HepG2 (cell line): ENCODE data around the gene HOXA5. TPM values are rescaled to one million over a fixed set of nuclear protein-coding genes. Genes with fewer than 3 reads are reported as not detected.

Source experiments
- ATAC-seq: fragments of 200-7000 bp; cut with Tn5 transposase; 3 replicates; pipeline ENCODE4 v1.9.1; 2020; ENCODE audit warnings: mild to moderate bottlenecking, moderate library complexity
- BruUV-seq: library from RNA; stranded (reverse); fragments of 400-500 nt; replicated peaks from 2 replicates; lab custom pipeline; 2021; lab: Mats Ljungman, UMichigan
- CTCF ChIA-PET: fragments of 300-600 bp; formaldehyde crosslinking; extraction: SDS; loops from one replicate; lab custom pipeline; 2021; ENCODE audit warnings: low total read pairs, inconsistent platforms, low intra/inter-chr PET ratio; lab: Yijun Ruan, JAX
- POLR2A ChIA-PET: fragments of 350-600 bp; sonication (Branson Sonifier 250); formaldehyde crosslinking; loops from one replicate; lab custom pipeline; 2020; ENCODE audit warnings: antibody characterized with exemption, inconsistent platforms; lab: Yijun Ruan, JAX
- DNase-seq: peaks from one replicate; pipeline ENCODE4 v3.0.0-alpha.2; 2015; ENCODE audit warnings: low spot score
- FAIRE-seq: peaks from 3 replicates; lab custom pipeline; 2011; peaks lifted over from hg19 to GRCh38; lab: Jason Lieb, UNC
- H2AFZ ChIP-seq: one replicate; pipeline ENCODE4 v1.6.1; 2011; ENCODE audit warnings: low read length, inconsistent platforms
- H3K27ac ChIP-seq: fragments of 300-600 bp; 3 replicates; pipeline ENCODE4 v1.8.0; 2011; ENCODE audit warnings: mixed run types, mild to moderate bottlenecking, mixed read lengths, low read length, inconsistent platforms; ENCODE audit not compliant: insufficient read depth; ENCODE audit errors: extremely low read length
- H3K27me3 ChIP-seq, 2 experiments: fragments of 200-600 bp in 1 of 2; 2 replicates in 1 of 2; 3 replicates in 1 of 2; pipeline versions ENCODE4 v1.6.0 to v1.8.0; 2011; ENCODE audit warnings: low read length in 2 of 2, mild to moderate bottlenecking in 2 of 2, moderate library complexity in 2 of 2, inconsistent platforms in 1 of 2; ENCODE audit not compliant: insufficient read depth in 2 of 2, control insufficient read depth in 1 of 2
- H3K36me3 ChIP-seq, 2 experiments: fragments of 200-600 bp in 1 of 2; replicated peaks in 1 of 2; 2 replicates in 1 of 2; 3 replicates in 1 of 2; pipeline versions ENCODE4 v1.5.1 to v1.8.0; 2011; ENCODE audit warnings: low read length in 2 of 2, inconsistent platforms in 1 of 2; ENCODE audit not compliant: insufficient read depth in 2 of 2, control insufficient read depth in 1 of 2
- H3K4me1 ChIP-seq: 2 replicates; pipeline ENCODE4 v1.5.1; 2012; ENCODE audit warnings: low read length, inconsistent platforms; ENCODE audit not compliant: insufficient read depth
- H3K4me2 ChIP-seq: 2 replicates; pipeline ENCODE4 v1.6.0; 2011; ENCODE audit warnings: low read depth, low read length, inconsistent platforms
- H3K4me3 ChIP-seq, 3 experiments: fragments of 200-600 bp in 1 of 3; sonication (generic), shearing (Covaris generic) in 1 of 3; replicated peaks in 1 of 3; 2 replicates each; pipeline ENCODE4 v1.5.1; 2011 to 2016; ENCODE audit warnings: low read length in 3 of 3, inconsistent platforms in 2 of 3, low read depth in 2 of 3, mild to moderate bottlenecking in 2 of 3, control low read depth in 1 of 3, mixed read lengths in 1 of 3; ENCODE audit not compliant: insufficient read depth in 1 of 3
- H3K79me2 ChIP-seq: one replicate; pipeline ENCODE4 v1.6.1; 2011; ENCODE audit warnings: low read length, inconsistent platforms; ENCODE audit not compliant: insufficient read depth
- H3K9ac ChIP-seq: 2 replicates; pipeline ENCODE4 v1.6.0; 2011; ENCODE audit warnings: mild to moderate bottlenecking, low read depth, low read length, inconsistent platforms; ENCODE audit not compliant: insufficient read depth
- H3K9me3 ChIP-seq: 2 replicates; pipeline ENCODE4 v1.5.1; 2012; ENCODE audit warnings: mild to moderate bottlenecking, low read length
- H4K20me1 ChIP-seq: 2 replicates; pipeline ENCODE4 v1.6.0; 2011; ENCODE audit warnings: inconsistent platforms, mild to moderate bottlenecking, low read length, moderate library complexity; ENCODE audit not compliant: insufficient read depth
- MIXL1 ChIP-seq: IDR thresholded peaks from 2 replicates; pipeline ENCODE4 v1.6.1; 2016
- SIN3A ChIP-seq: IDR thresholded peaks from 2 replicates; pipeline ENCODE4 v1.6.1; 2011; ENCODE audit warnings: low read depth, mild to moderate bottlenecking, control low read depth, low read length, borderline replicate concordance
- SIN3B ChIP-seq: fragments of 150-350 bp; IDR thresholded peaks from 2 replicates; pipeline ENCODE4 v1.6.1; 2014; ENCODE audit warnings: low read length
- TCF7 ChIP-seq: sonication (generic); IDR thresholded peaks from 2 replicates; pipeline ENCODE4 v1.6.1; 2016; ENCODE audit warnings: antibody characterized with exemption, low read depth
- ZNF207 ChIP-seq: fragments of 450-650 bp; IDR thresholded peaks from 2 replicates; pipeline ENCODE4 v1.6.1; 2016; ENCODE audit warnings: antibody characterized with exemption, borderline replicate concordance
- WGBS: methylation state at CpG from one replicate; pipeline ENCODE4 v1.1.6; 2017; ENCODE audit warnings: low lambda C conversion rate; 5-methylcytosine and 5-hydroxymethylcytosine counted together
- in situ Hi-C: cut with HindIII; loops from 2 replicates; pipeline ENCODE4 v1.10.0; 2017; ENCODE audit warnings: low pct_unique_long_range_greater_than_20kb; ENCODE audit not compliant: extremely low pct_ligation_motif_present
- intact Hi-C: fragments of 100-400 bp; cut with micrococcal nuclease; formaldehyde crosslinking; loops from one replicate; pipeline ENCODE4 v1.10.0; 2022; ENCODE audit not compliant: unreplicated experiment
- polyA plus RNA-seq, 8 experiments: library from polyadenylated mRNA; depleted of rRNA in 3 of 8; stranded (reverse) in 7 of 8; unstranded in 1 of 8; fragments of >200 nt; fragmentation: Illumina TruSeq in 4 of 8; extraction: Trizol in 4 of 8; gene quantifications; 2 replicates each; pipeline versions ENCODE4 v1.2.1 to v1.2.3, GENCODE V29; 2011 to 2016; ENCODE audit warnings: low read depth in 4 of 8, missing spikeins in 1 of 8, mixed read lengths in 1 of 8; ENCODE audit not compliant: insufficient read depth in 1 of 8
- total RNA-seq, 5 experiments: library from RNA; depleted of rRNA; stranded (reverse); fragments of >200 nt; fragmentation: Illumina TruSeq; extraction: Trizol; gene quantifications; 2 replicates each; pipeline ENCODE4 v1.2.3, GENCODE V29; 2016; ENCODE audit warnings: low read depth in 1 of 5
- TF ChIP-seq, protein P1 (sequence below): sonication (generic); formaldehyde crosslinking; IDR thresholded peaks from 2 replicates; pipeline ENCODE4 v1.4.0; 2020; ENCODE audit warnings: mild to moderate bottlenecking, missing genetic modification reagents, borderline replicate concordance
- TF ChIP-seq, protein P2 (sequence below): sonication (generic); formaldehyde crosslinking; IDR thresholded peaks from 2 replicates; pipeline ENCODE4 v1.4.0; 2020; ENCODE audit warnings: missing genetic modification reagents, mild to moderate bottlenecking, borderline replicate concordance
- TF ChIP-seq, protein P3 (sequence below): sonication (generic); formaldehyde crosslinking; IDR thresholded peaks from 2 replicates; pipeline ENCODE4 v1.4.0; 2020; ENCODE audit warnings: missing genetic modification reagents
- TF ChIP-seq, protein P4 (sequence below): sonication (generic); formaldehyde crosslinking; IDR thresholded peaks from 2 replicates; pipeline ENCODE4 v1.5.1; 2020; ENCODE audit warnings: mild to moderate bottlenecking, moderate library complexity, missing genetic modification reagents
- TF ChIP-seq, protein P5 (sequence below): sonication (generic); formaldehyde crosslinking; IDR thresholded peaks from 2 replicates; pipeline ENCODE4 v1.4.0; 2020; ENCODE audit warnings: missing genetic modification reagents

The HOXA5 gene
- total and polyA plus RNA-seq, 2 of the 13 experiments (the other 11 are each of a cell fraction or from before 2014, with no cell fraction given), result 3.2 to 3.6 TPM

DNA sequence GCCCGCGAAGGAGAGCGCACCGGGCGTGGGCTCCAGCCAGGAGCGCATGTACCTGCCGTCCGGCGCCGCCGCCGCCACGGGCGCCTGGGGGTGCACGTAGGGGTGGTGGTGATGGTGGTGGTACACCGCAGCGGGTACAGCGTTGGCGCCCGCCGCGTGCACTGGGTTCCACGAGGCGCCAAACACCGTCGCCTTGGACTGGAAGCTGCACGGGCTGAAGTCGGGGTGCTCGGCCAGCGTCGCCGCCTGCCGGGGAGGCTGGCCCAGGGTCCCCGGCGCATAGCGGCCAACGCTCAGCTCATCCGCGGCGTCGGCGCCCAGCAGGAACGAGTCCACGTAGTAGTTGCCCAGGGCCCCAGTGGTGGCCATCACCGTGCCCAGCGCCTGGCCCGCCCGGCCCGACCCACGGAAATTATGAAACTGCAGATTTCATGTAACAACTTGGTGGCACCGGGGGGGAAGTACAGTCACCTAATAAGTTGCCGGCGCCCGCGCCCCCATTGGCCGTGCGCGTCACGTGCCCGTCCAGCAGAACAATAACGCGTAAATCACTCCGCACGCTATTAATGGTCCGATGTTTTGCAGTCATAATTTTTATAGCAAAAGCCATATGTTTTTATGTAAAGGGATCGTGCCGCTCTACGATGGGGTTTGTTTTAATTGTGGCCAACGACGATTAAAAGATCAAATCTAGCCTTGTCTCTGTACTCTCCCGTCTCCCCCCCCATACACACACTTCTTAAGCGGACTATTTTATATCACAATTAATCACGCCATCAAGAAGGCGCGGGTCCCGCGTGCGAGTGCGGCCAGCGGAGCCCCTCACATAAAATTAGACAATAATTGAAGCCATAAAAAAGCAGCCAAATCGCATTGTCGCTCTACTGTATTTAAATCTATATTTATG, 21.9 kb upstream of the HOXA5 start, which contains the start of gene HOXA9:
TSS of gene HOXA9 (minus strand) at position 449 of the 907 bp plus-strand sequence. CDS start at position 369, 80 bp downstream.
- Histone ChIP-seq H3K4me2 (peak within 1 kb of the TSS; percentile 55; the same call in 1 of the 2 replicates), H3K4me3 (peak within 1 kb of the TSS in 2 of 3 experiments; percentile 44 to 63; a peak in 3 of 6 replicates)
- no peak for ATAC-seq
- TF ChIP-seq TCF7 (no peak), SIN3A (no peak), SIN3B (no peak), ZNF207 (no peak), MIXL1 (CRISPR knock-in tag) (no peak)
- TF ChIP-seq, protein P1, sequence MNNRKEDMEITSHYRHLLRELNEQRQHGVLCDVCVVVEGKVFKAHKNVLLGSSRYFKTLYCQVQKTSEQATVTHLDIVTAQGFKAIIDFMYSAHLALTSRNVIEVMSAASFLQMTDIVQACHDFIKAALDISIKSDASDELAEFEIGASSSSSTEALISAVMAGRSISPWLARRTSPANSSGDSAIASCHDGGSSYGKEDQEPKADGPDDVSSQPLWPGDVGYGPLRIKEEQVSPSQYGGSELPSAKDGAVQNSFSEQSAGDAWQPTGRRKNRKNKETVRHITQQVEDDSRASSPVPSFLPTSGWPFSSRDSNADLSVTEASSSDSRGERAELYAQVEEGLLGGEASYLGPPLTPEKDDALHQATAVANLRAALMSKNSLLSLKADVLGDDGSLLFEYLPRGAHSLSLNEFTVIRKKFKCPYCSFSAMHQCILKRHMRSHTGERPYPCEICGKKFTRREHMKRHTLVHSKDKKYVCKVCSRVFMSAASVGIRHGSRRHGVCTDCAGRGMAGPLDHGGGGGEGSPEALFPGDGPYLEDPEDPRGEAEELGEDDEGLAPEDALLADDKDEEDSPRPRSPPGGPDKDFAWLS, result no peak
- TF ChIP-seq, protein P2, sequence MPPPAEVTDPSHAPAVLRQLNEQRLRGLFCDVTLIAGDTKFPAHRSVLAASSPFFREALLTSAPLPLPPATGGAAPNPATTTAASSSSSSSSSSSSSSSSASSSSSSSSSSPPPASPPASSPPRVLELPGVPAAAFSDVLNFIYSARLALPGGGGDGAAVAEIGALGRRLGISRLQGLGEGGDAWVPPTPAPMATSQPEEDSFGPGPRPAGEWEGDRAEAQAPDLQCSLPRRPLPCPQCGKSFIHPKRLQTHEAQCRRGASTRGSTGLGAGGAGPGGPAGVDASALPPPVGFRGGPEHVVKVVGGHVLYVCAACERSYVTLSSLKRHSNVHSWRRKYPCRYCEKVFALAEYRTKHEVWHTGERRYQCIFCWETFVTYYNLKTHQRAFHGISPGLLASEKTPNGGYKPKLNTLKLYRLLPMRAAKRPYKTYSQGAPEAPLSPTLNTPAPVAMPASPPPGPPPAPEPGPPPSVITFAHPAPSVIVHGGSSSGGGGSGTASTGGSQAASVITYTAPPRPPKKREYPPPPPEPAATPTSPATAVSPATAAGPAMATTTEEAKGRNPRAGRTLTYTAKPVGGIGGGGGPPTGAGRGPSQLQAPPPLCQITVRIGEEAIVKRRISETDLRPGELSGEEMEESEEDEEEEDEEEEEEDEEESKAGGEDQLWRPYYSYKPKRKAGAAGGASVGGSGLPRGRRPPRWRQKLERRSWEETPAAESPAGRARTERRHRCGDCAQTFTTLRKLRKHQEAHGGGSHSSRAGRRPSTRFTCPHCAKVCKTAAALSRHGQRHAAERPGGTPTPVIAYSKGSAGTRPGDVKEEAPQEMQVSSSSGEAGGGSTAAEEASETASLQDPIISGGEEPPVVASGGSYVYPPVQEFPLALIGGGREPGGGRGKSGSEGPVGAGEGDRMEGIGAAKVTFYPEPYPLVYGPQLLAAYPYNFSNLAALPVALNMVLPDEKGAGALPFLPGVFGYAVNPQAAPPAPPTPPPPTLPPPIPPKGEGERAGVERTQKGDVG (CRISPR knock-in tag), result no peak
- TF ChIP-seq, protein P3, sequence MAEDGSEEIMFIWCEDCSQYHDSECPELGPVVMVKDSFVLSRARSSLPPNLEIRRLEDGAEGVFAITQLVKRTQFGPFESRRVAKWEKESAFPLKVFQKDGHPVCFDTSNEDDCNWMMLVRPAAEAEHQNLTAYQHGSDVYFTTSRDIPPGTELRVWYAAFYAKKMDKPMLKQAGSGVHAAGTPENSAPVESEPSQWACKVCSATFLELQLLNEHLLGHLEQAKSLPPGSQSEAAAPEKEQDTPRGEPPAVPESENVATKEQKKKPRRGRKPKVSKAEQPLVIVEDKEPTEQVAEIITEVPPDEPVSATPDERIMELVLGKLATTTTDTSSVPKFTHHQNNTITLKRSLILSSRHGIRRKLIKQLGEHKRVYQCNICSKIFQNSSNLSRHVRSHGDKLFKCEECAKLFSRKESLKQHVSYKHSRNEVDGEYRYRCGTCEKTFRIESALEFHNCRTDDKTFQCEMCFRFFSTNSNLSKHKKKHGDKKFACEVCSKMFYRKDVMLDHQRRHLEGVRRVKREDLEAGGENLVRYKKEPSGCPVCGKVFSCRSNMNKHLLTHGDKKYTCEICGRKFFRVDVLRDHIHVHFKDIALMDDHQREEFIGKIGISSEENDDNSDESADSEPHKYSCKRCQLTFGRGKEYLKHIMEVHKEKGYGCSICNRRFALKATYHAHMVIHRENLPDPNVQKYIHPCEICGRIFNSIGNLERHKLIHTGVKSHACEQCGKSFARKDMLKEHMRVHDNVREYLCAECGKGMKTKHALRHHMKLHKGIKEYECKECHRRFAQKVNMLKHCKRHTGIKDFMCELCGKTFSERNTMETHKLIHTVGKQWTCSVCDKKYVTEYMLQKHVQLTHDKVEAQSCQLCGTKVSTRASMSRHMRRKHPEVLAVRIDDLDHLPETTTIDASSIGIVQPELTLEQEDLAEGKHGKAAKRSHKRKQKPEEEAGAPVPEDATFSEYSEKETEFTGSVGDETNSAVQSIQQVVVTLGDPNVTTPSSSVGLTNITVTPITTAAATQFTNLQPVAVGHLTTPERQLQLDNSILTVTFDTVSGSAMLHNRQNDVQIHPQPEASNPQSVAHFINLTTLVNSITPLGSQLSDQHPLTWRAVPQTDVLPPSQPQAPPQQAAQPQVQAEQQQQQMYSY (CRISPR knock-in tag), result no peak
- TF ChIP-seq, protein P4, sequence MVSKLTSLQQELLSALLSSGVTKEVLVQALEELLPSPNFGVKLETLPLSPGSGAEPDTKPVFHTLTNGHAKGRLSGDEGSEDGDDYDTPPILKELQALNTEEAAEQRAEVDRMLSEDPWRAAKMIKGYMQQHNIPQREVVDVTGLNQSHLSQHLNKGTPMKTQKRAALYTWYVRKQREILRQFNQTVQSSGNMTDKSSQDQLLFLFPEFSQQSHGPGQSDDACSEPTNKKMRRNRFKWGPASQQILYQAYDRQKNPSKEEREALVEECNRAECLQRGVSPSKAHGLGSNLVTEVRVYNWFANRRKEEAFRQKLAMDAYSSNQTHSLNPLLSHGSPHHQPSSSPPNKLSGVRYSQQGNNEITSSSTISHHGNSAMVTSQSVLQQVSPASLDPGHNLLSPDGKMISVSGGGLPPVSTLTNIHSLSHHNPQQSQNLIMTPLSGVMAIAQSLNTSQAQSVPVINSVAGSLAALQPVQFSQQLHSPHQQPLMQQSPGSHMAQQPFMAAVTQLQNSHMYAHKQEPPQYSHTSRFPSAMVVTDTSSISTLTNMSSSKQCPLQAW, result no peak
- TF ChIP-seq, protein P5, sequence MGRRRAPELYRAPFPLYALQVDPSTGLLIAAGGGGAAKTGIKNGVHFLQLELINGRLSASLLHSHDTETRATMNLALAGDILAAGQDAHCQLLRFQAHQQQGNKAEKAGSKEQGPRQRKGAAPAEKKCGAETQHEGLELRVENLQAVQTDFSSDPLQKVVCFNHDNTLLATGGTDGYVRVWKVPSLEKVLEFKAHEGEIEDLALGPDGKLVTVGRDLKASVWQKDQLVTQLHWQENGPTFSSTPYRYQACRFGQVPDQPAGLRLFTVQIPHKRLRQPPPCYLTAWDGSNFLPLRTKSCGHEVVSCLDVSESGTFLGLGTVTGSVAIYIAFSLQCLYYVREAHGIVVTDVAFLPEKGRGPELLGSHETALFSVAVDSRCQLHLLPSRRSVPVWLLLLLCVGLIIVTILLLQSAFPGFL, result no peak

More for the DNA sequence above, 21.9 kb upstream of the HOXA5 start, which contains the start of gene HOXA9:
- Histone ChIP-seq H4K20me1 (no peaks in the 10 kb centered on the region), H3K79me2 (no peaks in the 10 kb centered on the region), H3K4me1 (0 out of 2 replicates have a peak, but pooled peaks cover 3% of the 10 kb centered on the region), H2AFZ (no peak within 1 kb of the TSS), H3K27ac (no peak within 1 kb of the TSS), H3K36me3 (no peaks in the 10 kb centered on the region), H3K9ac (no peak within 1 kb of the TSS), H3K9me3 (no peaks in the 10 kb centered on the region), H3K27me3 (peaks cover 2 to 48% of the 10 kb centered on the region in 2 experiments)
- no TSS peak for BruUV-seq
- ChIA-PET CTCF (no interaction called here), POLR2A (no interaction called here)
- in situ Hi-C loops, result loop anchor here (25.0 kb wide), 1 partner anchor 1078 kb away; no protein-coding TSS in a partner anchor
- intact Hi-C loops, result no loop called here
- DNase-seq (no peak), FAIRE-seq (no peak)
- WGBS, result 87% methylated on average over 59 of the region's 82 CpGs
